Aorta (tissue), 5 donors: Measurements from ENCODE around the gene CCDC9B. TPM values are rescaled to one million over a fixed set of nuclear protein-coding genes. Genes with fewer than 3 reads are reported as not detected.

Experiments
- ATAC-seq: fragments of 200-7000 bp; cut with Tn5 transposase; one replicate; pipeline ENCODE4 v1.9.1; 2022; ENCODE audit warnings: moderate library complexity; ENCODE audit not compliant: low FRiP score
- DNase-seq, 2 donors: peaks; one replicate each; pipeline ENCODE4 v3.0.0-alpha.2; 2020
- H3K27ac ChIP-seq, 2 donors: one replicate each; pipeline ENCODE4 v1.5.1; 2013; ENCODE audit warnings: low read length in 2 of 2, mild to moderate bottlenecking in 2 of 2, moderate library complexity in 2 of 2, control low read depth in 1 of 2, inconsistent platforms in 1 of 2, low read depth in 1 of 2
- H3K27me3 ChIP-seq, 2 donors: one replicate each; pipeline ENCODE4 v1.6.1; 2013; ENCODE audit warnings: control low read depth in 1 of 2, low read length in 1 of 2, mild to moderate bottlenecking in 1 of 2, moderate library complexity in 1 of 2; ENCODE audit not compliant: insufficient read depth in 2 of 2, control insufficient read depth in 1 of 2
- H3K36me3 ChIP-seq, 2 donors: one replicate each; pipeline ENCODE4 v1.6.1; 2013; ENCODE audit warnings: control low read depth in 1 of 2, low read length in 1 of 2, mild to moderate bottlenecking in 1 of 2; ENCODE audit not compliant: insufficient read depth in 2 of 2, control insufficient read depth in 1 of 2
- H3K4me1 ChIP-seq, 2 donors: one replicate each; pipeline ENCODE4 v1.6.1; 2013; ENCODE audit warnings: low read length in 2 of 2, control low read depth in 1 of 2, mild to moderate bottlenecking in 1 of 2, moderate library complexity in 1 of 2; ENCODE audit not compliant: insufficient read depth in 2 of 2, control insufficient read depth in 1 of 2
- H3K4me3 ChIP-seq, 2 donors: one replicate each; pipeline ENCODE4 v1.5.1; 2013; ENCODE audit warnings: low read length in 2 of 2, control low read depth in 1 of 2, mild to moderate bottlenecking in 1 of 2
- H3K9me3 ChIP-seq: one replicate; pipeline ENCODE4 v1.6.1; 2013; ENCODE audit warnings: mild to moderate bottlenecking, low read length; ENCODE audit not compliant: control insufficient read depth
- WGBS, 2 donors: extraction: QIAGEN DNeasy Blood & Tissue Kit; methylation state at CpG; one replicate each; pipeline ENCODE4 v1.1.7; 2013; 5-methylcytosine and 5-hydroxymethylcytosine counted together
- intact Hi-C, 2 donors: fragments of 100-400 bp; cut with DNase I; formaldehyde crosslinking; loops; one replicate each; pipeline versions ENCODE4 v1.14.2 to v1.15.0; 2022
- polyA plus RNA-seq, 2 donors: library from polyadenylated mRNA; stranded (reverse); fragments of 200-250 nt; gene quantifications; one replicate each; pipeline ENCODE4 v1.2.3, GENCODE V29; 2013
- total RNA-seq, 2 donors: library from RNA; stranded (reverse); fragmentation: NEBNext Ultra II Directional; extraction: Animal tissue kit (Norgen Biotek cat#: 25700); gene quantifications; one replicate each; pipeline ENCODE4 v1.2.1, GENCODE V29; 2021
- donor health status: healthy with polysubstance abuse.
- donor health status: Bipolar disorder and iron deficiency.
- donor health status: DM: no; HTN: no; CAD: no.
- donor health status: DM: no; HTN: no; CAD: no.
- donor health status: DM: yes; HTN: yes; CAD: no.

The CCDC9B gene
- total and polyA plus RNA-seq, 4 donors = 16.2 to 66.6 (median 51.9) TPM

- H3K4me1 ChIP-seq = no peaks in the 10 kb centered on the region
- no peaks in the 10 kb centered on the region for H3K9me3 ChIP-seq
- ATAC-seq (no peak), DNase-seq (peak in 1 of 2 donors; percentile 53)
- 45 to 55% methylated on average over 9 to 13 of the region's 13 CpGs for WGBS, 2 donors
- intact Hi-C loops = no loop called here
- peak overlapping the region; percentile 96 for H3K27ac ChIP-seq
- H3K4me3 ChIP-seq = no peak overlapping the region
- H3K36me3 ChIP-seq = no peaks in the 10 kb centered on the region
- H3K27me3 ChIP-seq = no peaks in the 10 kb centered on the region
Measured at GRCh38 chr15:40335938-40336743, 4.6 kb downstream of the CCDC9B start.

- Histone ChIP-seq H3K4me3 (no peak overlapping the region), H3K9me3 (no peaks in the 10 kb centered on the region), H3K36me3 (no peaks in the 10 kb centered on the region), H3K27ac (peak overlapping the region; percentile 47 to 96), H3K27me3 (no peaks in the 10 kb centered on the region), H3K4me1 (no peaks in the 10 kb centered on the region)
- no peak for ATAC-seq
- WGBS, 2 donors = 87 to 90% methylated on average over 26 of the region's 26 CpGs
- peak; percentile 74 to 79 for DNase-seq
- intact Hi-C loops = no loop called here
Measured at GRCh38 chr15:40334941-40335795, 5.6 kb downstream of the CCDC9B start.

- ATAC-seq (no peak), DNase-seq (no peak)
- Histone ChIP-seq H3K9me3 (no peaks in the 10 kb centered on the region), H3K4me1 (peaks cover 0 to under 1% of the 10 kb centered on the region in 2 donors), H3K4me3 (no peak overlapping the region), H3K36me3 (no peaks in the 10 kb centered on the region), H3K27ac (peak overlapping the region; percentile 47 to 79), H3K27me3 (no peaks in the 10 kb centered on the region)
- intact Hi-C loops = no loop called here
- 58 to 59% methylated on average over 3 of the region's 3 CpGs for WGBS, 2 donors
Measured at GRCh38 chr15:40334541-40334940, 6.2 kb downstream of the CCDC9B start.

- Histone ChIP-seq H3K36me3 (no peaks in the 10 kb centered on the region), H3K4me1 (peaks cover 0 to 3% of the 10 kb centered on the region in 2 donors), H3K27me3 (no peaks in the 10 kb centered on the region), H3K27ac (peak overlapping the region; percentile 47 to 79), H3K9me3 (no peaks in the 10 kb centered on the region), H3K4me3 (no peak overlapping the region)
- ATAC-seq (peak; percentile 47), DNase-seq (peak; percentile 84 to 94)
- intact Hi-C loops = no loop called here
- WGBS, 2 donors = 6 to 12% methylated on average over 12 of the region's 12 CpGs
Measured at GRCh38 chr15:40333922-40334492, 6.7 kb downstream of the CCDC9B start.

GRCh38 chr15:40332113-40332781, 8.5 kb downstream of the CCDC9B start:
- Histone ChIP-seq H3K4me3 (no peak overlapping the region), H3K36me3 (no peaks in the 10 kb centered on the region), H3K9me3 (no peaks in the 10 kb centered on the region), H3K4me1 (peaks cover 4 to 5% of the 10 kb centered on the region in 2 donors), H3K27ac (no peak overlapping the region), H3K27me3 (no peaks in the 10 kb centered on the region)
- WGBS, 2 donors = 76 to 80% methylated on average over 8 of the region's 8 CpGs
- ATAC-seq (no peak), DNase-seq (peak in 1 of 2 donors; percentile 51)
- intact Hi-C loops = no loop called here

- WGBS, 2 donors = 92 to 93% methylated on average over 7 of the region's 7 CpGs
- no peaks in the 10 kb centered on the region for H3K9me3 ChIP-seq
- DNase-seq (peak in 1 of 2 donors; percentile 40), ATAC-seq (no peak)
- no peak overlapping the region for H3K27ac ChIP-seq
- no peak overlapping the region for H3K4me3 ChIP-seq
- intact Hi-C loops = no loop called here
- H3K27me3 ChIP-seq = no peaks in the 10 kb centered on the region
- H3K36me3 ChIP-seq = no peaks in the 10 kb centered on the region
- H3K4me1 ChIP-seq = peaks cover 5% of the 10 kb centered on the region in 2 donors
Measured at GRCh38 chr15:40331637-40332036, 9.1 kb downstream of the CCDC9B start.

DNA sequence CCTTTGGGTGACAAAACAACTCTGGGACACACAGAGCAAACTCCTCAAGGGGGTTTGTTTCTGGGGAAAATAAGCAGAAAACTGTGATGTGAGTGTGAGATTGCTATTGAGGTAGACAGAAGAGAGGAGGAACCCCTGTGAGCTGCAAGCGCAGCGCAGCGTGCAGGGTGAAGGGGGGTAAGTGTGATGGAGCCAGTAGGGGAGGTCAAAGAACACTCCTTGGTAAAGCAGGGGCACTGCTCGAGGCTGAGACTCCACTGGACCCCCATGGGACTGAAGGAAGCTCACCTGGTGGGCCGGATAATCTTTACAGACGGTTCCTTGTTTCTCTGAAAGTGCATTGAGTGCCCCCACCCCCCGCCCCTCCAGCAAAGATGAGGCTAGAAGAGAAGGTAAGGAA, 9.7 kb downstream of the CCDC9B start:
- 95 to 97% methylated on average over 7 of the region's 7 CpGs for WGBS, 2 donors
- H3K4me3 ChIP-seq = no peak overlapping the region
- H3K27ac ChIP-seq = peak overlapping the region in 1 of 2 donors; percentile 22
- ATAC-seq = no peak
- no peaks in the 10 kb centered on the region for H3K9me3 ChIP-seq
- H3K36me3 ChIP-seq = no peaks in the 10 kb centered on the region
- H3K4me1 ChIP-seq = peaks cover 5% of the 10 kb centered on the region in 2 donors
- no peaks in the 10 kb centered on the region for H3K27me3 ChIP-seq
- intact Hi-C loops = no loop called here
- DNase-seq = peak; percentile 23 to 31

- Histone ChIP-seq H3K4me1 (peaks cover 5% of the 10 kb centered on the region in 2 donors), H3K9me3 (no peaks in the 10 kb centered on the region), H3K27ac (peak overlapping the region in 1 of 2 donors; percentile 75), H3K36me3 (no peaks in the 10 kb centered on the region), H3K27me3 (no peaks in the 10 kb centered on the region), H3K4me3 (no peak overlapping the region)
- ATAC-seq = peak; percentile 42
- DNase-seq = peak in 1 of 2 donors; percentile 75
- intact Hi-C loops = no loop called here
- WGBS, 2 donors = 18 to 19% methylated on average over 5 of the region's 5 CpGs
Measured at GRCh38 chr15:40330368-40330836, 10.3 kb downstream of the CCDC9B start.
